ENCODE results near the gene PAX7.

The PAX7 gene

GRCh38 chr1:18794561-18794960, 163.9 kb downstream of the PAX7 start:
- no peak for TF ChIP-seq MAX (IDR thresholded peaks at IDR 0.05; ENCODE audit: low read depth, low read length)
- TF ChIP-seq CTCF (IDR thresholded peaks at IDR 0.05; ENCODE audit: low read depth, low read length): no peak
- TF ChIP-seq POLR2A (IDR thresholded peaks at IDR 0.05; ENCODE audit: extremely low read depth, insufficient read length): no peak
- TF ChIP-seq MYC (IDR thresholded peaks at IDR 0.05; ENCODE audit: low read depth, low read length): no peak
- no peak for DNase-seq (ENCODE audit: low read depth)

GRCh38 chr1:18795002-18795689, 164.5 kb downstream of the PAX7 start:
- DNase-seq (ENCODE audit: low read depth): no peak
- TF ChIP-seq MYC (IDR thresholded peaks at IDR 0.05; ENCODE audit: low read depth, low read length) (no peak), MAX (IDR thresholded peaks at IDR 0.05; ENCODE audit: low read depth, low read length) (no peak), POLR2A (IDR thresholded peaks at IDR 0.05; ENCODE audit: extremely low read depth, insufficient read length) (no peak), CTCF (IDR thresholded peaks at IDR 0.05; ENCODE audit: low read depth, low read length) (no peak)

More at GRCh38 chr1:18794561-18794960, 163.9 kb downstream of the PAX7 start:
- no peak overlapping the region for H3K4me3 ChIP-seq (ENCODE audit: low read depth, low read length)

GRCh38 chr1:18796950-18797349, 166.3 kb downstream of the PAX7 start:
- no peak for DNase-seq (ENCODE audit: low read depth)
- TF ChIP-seq POLR2A (IDR thresholded peaks at IDR 0.05; ENCODE audit: extremely low read depth, insufficient read length): no peak
- no peak for TF ChIP-seq CTCF (IDR thresholded peaks at IDR 0.05; ENCODE audit: low read depth, low read length)
- no peak for TF ChIP-seq MYC (IDR thresholded peaks at IDR 0.05; ENCODE audit: low read depth, low read length)
- no peak for TF ChIP-seq MAX (IDR thresholded peaks at IDR 0.05; ENCODE audit: low read depth, low read length)
- no peak overlapping the region for H3K4me3 ChIP-seq (ENCODE audit: low read depth, low read length)

More at GRCh38 chr1:18795002-18795689, 164.5 kb downstream of the PAX7 start:
- no peak overlapping the region for H3K4me3 ChIP-seq (ENCODE audit: low read depth, low read length)
